VCaP (cell line): Measurements from ENCODE around the gene TRAPPC8.
A peak's percentile ranks its signal among the peaks of the same experiment; 100 is the strongest.
"Not testable (repeated sequence)": the region's sequence is repeated elsewhere in the genome, so short reads cannot be mapped to it uniquely, and the experiment has no call there.

Source experiments
- H3K27ac ChIP-seq: fragments of 450-650 bp; 2 replicates; pipeline ENCODE4 v1.5.1; 2017
- CTCF ChIP-seq: fragments of 450-650 bp; conservative IDR thresholded peaks from 2 replicates; pipeline ENCODE4 v1.5.1; 2017; ENCODE audit warnings: mild to moderate bottlenecking, moderate library complexity

TRAPPC8 gene

GRCh38 chr18:31952223-31952622, 9.3 kb upstream of the TRAPPC8 start:
- no peak overlapping the region for H3K27ac ChIP-seq
- no peak for TF ChIP-seq CTCF

GRCh38 chr18:31950583-31950982, 7.7 kb upstream of the TRAPPC8 start:
- TF ChIP-seq CTCF = no peak
- no peak overlapping the region for H3K27ac ChIP-seq

GRCh38 chr18:31948349-31948748, 5.4 kb upstream of the TRAPPC8 start:
- H3K27ac ChIP-seq = not testable (repeated sequence)

DNA sequence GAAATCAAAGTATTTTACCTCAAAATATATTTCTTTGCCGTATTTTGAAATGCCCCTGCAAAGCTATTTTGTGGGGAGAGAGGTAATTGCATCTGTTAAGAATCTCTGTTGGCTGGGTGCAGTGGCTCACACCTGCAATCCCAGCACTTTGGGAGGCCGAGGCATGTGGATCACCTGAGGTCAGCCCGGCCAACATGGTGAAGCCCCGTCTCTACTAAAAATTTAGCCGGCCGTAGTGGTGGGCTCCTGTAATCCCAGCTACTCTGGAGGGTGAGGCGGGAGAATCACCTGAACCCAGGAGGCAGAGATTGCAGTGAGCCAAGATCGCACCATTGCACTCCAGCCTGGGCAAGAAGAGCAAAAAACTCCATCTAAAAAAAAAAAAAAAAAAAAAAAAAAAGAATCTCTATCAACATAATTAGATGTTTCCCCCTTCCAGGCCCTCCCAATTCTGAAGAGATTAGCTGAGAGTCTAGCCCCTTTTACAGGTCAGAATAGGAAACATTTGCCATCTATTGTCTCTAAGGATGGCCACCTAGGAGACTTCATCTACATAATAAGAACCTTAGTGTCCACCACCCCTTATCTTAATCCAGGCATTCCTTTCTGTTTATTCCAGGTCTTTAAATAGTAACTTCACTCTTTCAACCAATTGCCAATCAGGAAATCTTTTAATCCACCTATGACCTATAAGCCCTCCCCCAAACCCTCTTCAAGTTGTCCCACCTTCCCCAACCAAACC, 3.5 kb upstream of the TRAPPC8 start:
- no peak for TF ChIP-seq CTCF
- H3K27ac ChIP-seq = no peak overlapping the region

DNA sequence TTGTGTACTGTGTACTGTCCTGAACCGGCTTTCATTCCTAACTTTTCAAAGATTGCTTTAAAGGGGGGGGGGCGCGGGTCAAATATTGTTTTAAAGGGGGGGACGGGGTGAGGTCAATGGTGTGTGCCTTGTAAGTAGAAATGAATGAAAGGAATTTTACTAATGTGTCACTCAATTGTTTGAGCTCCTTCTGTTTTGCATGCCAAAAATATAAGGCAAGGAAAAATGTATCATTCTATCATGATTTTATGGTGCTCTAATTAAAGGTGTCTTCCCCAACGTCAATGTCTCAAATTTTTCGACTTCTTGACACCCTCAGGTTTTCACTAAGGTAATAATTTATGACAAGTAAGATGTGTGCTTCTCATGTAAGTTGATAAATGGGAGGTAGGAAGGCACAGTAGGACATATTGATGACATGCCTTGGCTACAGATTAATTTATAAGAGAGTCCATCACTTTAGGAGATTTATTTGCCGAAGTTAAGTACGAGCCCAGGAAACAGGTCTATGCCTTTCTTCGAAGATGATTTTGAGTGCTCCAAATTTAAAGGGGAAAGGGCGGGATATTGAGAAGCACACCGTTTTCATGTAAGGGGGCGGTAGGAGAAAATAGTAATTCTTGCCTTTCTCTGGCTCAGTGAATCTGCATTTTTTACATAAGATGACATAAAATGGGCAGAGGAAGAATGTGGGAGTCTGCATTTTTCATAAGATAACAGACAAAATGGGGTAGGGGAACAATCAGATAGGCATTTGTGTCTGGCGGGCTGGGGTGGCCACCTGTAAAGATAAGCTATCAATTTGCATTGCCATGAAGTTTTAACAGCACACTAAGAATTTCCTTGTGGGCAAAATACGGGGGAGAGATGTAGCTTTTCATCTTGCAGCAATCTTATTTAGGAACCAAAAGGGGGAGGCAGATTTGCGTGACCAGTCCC, 1.2 kb upstream of the TRAPPC8 start:
- H3K27ac ChIP-seq = peak overlapping the region; percentile 92
- TF ChIP-seq CTCF = no peak

DNA sequence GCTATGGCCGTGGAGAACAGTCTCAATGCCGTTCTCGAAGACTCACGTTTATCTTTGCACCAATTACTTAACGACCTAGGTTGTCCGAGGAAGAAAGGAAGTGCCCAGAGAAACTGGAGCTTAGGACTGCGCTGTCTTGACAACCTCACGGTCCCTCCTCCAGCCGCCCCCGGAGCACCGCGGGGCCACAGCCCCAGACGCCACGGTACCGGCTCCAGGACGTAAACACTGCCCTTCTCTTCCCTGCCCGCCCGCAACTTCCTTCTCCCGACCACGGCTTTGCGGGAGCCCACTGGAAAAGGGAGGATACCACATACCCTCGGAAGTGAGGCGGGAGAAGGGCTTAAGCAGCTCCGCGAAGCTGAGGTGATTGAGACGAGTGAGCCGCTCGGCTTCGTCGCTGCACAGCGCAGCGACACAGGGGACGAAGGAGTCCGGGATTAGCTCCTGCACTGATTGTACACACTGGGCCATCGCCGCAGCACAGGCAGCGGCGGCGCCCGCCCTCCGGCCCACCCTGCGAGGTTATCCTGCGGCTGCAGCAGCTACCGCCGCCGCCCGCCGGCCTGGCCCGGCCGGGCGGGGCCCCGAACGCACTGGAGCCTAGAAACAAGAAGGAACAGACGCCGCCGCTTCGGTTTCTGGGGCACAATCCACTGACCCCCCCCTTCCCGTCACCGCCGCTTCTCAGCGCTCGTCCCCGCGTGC, 483 bp downstream of the TRAPPC8 start:
- peak overlapping the region; percentile 92 for H3K27ac ChIP-seq

More for the DNA sequence above, 483 bp downstream of the TRAPPC8 start:
- TF ChIP-seq CTCF = no peak
